ENCODE data around the gene TNFRSF17. TPM values are rescaled to one million over a fixed set of nuclear protein-coding genes. Genes with fewer than 3 reads are reported as not detected.

TNFRSF17 gene
- total RNA-seq, 1 donor from 2014 or later, result not detected

DNA sequence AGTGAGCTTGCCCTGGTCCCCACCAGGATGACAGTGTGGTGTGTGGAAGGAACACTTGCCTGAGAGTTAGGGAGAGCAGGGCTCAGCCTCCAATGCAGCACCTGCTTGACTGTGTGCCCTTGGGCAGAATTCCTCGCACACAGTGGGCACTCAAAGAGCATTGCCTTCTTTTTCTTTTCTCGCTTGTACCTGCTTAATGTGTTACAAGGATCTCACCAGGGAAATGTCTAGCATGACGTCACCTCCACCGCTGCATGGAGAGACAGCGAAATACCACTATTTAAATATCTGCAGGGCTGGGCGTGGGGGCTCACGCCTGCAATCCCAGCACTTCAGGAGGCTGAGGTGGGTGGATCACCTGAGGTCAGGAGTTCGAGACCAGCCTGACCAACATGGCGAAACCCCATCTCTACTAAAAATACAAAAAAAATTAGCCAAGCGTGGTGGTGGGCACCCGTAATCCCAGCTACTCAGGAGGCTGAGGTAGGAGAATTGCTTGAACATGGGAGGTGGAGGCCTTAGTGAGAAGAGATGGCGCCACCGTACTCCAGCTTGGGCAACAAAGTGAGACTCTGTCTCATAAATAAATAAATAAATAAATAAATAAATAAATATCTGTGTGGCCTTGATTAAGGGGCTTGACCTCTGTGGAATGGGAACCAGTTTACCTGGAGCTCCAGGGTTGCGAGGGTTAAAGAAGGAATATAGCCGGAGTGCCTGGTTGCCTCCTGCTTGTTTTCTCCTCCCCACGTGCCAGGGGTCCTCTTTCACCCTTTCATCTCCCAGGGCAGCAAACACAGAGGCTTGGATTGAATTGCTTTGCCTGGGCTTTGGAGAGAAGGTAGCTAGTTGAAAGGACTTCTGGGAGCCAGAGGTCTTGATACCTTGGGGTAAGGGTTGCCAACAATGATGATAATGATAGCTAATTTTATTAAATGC, 27.8 kb downstream of the TNFRSF17 start:
- H3K27me3 Mint-ChIP-seq (ENCODE audit: insufficient read depth, low read depth), result no peaks in the 10 kb centered on the region
- H3K36me3 Mint-ChIP-seq, result no peaks in the 10 kb centered on the region
- peaks cover 12% of the 10 kb centered on the region for H3K4me1 Mint-ChIP-seq
- no peaks in the 10 kb centered on the region for H3K36me3 ChIP-seq
- H3K4me1 ChIP-seq, result peaks cover 24% of the 10 kb centered on the region
- H3K4me3 ChIP-seq, result no peak overlapping the region
- DNase-seq (ENCODE audit: low spot score), result no peak
- no peak overlapping the region for H2AFZ ChIP-seq (replicated peaks)
- no peaks in the 10 kb centered on the region for H3K9me3 Mint-ChIP-seq
- peak overlapping the region; percentile 14 for H3K4me2 ChIP-seq
- H3F3A ChIP-seq (ENCODE audit: low read depth), result peaks cover 8% of the 10 kb centered on the region
- no peak overlapping the region for H3K9ac ChIP-seq
- H3K27ac Mint-ChIP-seq, result no peak overlapping the region
- H3K4me3 Mint-ChIP-seq, result no peak overlapping the region
- H3K9me3 ChIP-seq (ENCODE audit: low read depth), result no peaks in the 10 kb centered on the region
- peaks cover 5% of the 10 kb centered on the region for H4K20me1 ChIP-seq (ENCODE audit: low read depth)
- H3K27ac ChIP-seq, result no peak overlapping the region
- no peaks in the 10 kb centered on the region for H3K27me3 ChIP-seq
- no peak for TF ChIP-seq EZH2 (IDR thresholded peaks at IDR 0.05)
- TF ChIP-seq, protein P1, sequence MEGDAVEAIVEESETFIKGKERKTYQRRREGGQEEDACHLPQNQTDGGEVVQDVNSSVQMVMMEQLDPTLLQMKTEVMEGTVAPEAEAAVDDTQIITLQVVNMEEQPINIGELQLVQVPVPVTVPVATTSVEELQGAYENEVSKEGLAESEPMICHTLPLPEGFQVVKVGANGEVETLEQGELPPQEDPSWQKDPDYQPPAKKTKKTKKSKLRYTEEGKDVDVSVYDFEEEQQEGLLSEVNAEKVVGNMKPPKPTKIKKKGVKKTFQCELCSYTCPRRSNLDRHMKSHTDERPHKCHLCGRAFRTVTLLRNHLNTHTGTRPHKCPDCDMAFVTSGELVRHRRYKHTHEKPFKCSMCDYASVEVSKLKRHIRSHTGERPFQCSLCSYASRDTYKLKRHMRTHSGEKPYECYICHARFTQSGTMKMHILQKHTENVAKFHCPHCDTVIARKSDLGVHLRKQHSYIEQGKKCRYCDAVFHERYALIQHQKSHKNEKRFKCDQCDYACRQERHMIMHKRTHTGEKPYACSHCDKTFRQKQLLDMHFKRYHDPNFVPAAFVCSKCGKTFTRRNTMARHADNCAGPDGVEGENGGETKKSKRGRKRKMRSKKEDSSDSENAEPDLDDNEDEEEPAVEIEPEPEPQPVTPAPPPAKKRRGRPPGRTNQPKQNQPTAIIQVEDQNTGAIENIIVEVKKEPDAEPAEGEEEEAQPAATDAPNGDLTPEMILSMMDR (IDR thresholded peaks at IDR 0.05), result no peak
- no peak for TF ChIP-seq EZH2phosphoT487 (IDR thresholded peaks at IDR 0.05)
- no peaks in the 10 kb centered on the region for H3K79me2 ChIP-seq (ENCODE audit: low read depth)

DNA sequence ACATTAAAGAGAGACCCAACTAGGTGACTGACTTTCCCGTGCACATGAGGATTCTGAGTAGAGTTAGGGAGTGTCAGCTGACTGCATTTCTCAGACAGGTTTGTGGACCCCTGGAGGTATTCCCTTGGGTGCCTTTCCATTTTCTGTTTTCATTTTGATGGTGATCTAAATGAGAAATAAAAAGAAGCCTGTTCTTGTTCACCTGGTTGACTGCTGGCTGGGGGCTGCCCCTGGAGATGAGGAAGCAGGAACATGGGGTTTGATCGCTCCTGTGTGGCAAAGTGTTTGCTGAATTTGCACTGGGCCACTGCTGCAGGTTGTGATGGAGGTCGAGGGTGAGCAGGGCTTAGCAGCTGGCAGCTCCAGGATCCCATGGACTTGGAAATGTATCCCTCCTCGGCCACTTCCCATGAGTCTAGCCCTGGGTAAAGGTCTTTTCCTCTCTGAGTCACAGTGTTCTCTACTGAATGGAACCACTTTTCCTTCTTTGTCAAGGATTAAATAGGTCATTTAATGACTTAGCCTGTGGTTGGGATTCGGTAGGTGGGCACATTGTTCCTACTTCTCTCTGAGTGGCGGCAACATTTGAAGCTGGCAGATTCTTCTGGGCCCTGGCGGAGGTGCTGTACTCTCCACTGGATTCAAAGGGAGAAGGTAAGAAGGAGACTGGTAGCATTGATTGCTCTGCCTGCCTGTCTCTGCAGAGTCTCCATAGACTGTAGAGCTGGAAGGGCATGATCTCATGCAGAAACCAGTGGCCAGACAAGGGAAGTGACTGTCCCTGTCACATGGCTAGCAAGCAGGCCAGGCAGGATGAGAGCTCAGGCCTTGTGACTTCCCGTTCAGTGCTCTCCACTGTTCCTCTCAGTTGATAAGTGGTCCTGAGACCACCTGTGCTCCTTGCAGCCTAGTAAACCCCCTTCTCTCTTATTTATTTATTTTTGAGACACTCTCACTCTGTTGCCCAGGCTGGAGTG, 29.4 kb downstream of the TNFRSF17 start:
- Histone ChIP-seq H3K9me3 (ENCODE audit: low read depth) (no peaks in the 10 kb centered on the region), H3K36me3 (no peaks in the 10 kb centered on the region), H3K9ac (no peak overlapping the region), H2AFZ (replicated peaks) (no peak overlapping the region), H3K27me3 (no peaks in the 10 kb centered on the region), H3F3A (ENCODE audit: low read depth) (peaks cover 8% of the 10 kb centered on the region), H3K27ac (no peak overlapping the region), H3K4me3 (no peak overlapping the region), H4K20me1 (ENCODE audit: low read depth) (peaks cover 5% of the 10 kb centered on the region), H3K4me1 (peaks cover 21% of the 10 kb centered on the region), H3K4me2 (peak overlapping the region; percentile 22), H3K79me2 (ENCODE audit: low read depth) (no peaks in the 10 kb centered on the region)
- Mint-ChIP-seq H3K27ac (no peak overlapping the region), H3K27me3 (ENCODE audit: insufficient read depth, low read depth) (no peaks in the 10 kb centered on the region), H3K4me3 (no peak overlapping the region), H3K36me3 (no peaks in the 10 kb centered on the region), H3K9me3 (no peaks in the 10 kb centered on the region), H3K4me1 (peaks cover 12% of the 10 kb centered on the region)
- TF ChIP-seq, protein P1 (IDR thresholded peaks at IDR 0.05), result no peak
- TF ChIP-seq EZH2 (IDR thresholded peaks at IDR 0.05) (no peak), EZH2phosphoT487 (IDR thresholded peaks at IDR 0.05) (no peak)
- DNase-seq (ENCODE audit: low spot score), result peak; percentile 26

DNA sequence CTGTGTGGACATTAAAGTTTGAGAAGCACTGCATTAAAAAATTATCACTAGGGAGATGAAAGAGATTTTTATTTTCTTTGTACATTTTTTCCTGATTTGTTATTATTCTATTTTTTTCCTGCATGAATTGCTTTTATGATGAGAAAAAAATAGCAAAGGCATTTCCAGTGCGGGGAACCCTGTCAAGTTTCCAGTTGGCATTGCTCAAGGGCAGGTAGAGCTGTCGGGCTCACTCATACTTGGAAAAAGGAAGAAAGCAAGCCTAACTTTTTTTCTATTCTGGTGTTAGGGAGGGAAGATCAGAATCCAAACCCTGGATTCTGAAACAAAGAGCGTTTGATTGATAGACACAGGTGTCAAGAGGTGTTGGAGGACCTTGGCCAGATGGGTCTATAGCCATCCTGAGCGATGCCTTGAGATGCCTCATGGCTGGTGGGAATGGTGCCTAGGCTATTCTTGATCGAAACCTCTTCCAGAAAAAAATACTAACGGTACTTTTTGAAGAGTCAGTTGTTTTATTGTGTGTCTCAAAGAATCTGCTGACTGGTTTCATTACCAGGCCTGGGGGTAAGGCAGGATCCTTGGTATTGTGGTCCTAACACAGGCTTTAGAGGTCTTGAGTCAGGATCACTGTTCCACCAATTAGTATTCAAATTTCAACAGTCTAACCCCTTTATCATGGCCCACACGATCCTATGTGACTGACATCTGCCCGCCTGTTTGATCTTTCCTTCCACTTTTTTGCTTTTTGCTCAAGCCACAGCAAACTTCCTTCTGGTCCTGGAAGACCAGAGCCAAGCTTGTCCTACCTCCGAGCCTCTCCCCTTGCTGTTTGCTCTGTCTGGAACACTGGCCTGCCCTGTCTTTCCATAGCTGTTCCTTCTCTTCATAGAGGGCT, 31.7 kb downstream of the TNFRSF17 start:
- peaks cover 18% of the 10 kb centered on the region for H3K4me1 ChIP-seq
- H3K79me2 ChIP-seq (ENCODE audit: low read depth), result no peaks in the 10 kb centered on the region
- no peak overlapping the region for H3K4me2 ChIP-seq
- no peak for DNase-seq (ENCODE audit: low spot score)
- no peak overlapping the region for H3K4me3 Mint-ChIP-seq
- no peaks in the 10 kb centered on the region for H3K27me3 ChIP-seq
- peaks cover 5% of the 10 kb centered on the region for H4K20me1 ChIP-seq (ENCODE audit: low read depth)
- peaks cover 15% of the 10 kb centered on the region for H3K4me1 Mint-ChIP-seq
- H3K36me3 ChIP-seq, result no peaks in the 10 kb centered on the region
- H3K36me3 Mint-ChIP-seq, result no peaks in the 10 kb centered on the region
- TF ChIP-seq, protein P1 (IDR thresholded peaks at IDR 0.05), result no peak
- no peak for TF ChIP-seq EZH2 (IDR thresholded peaks at IDR 0.05)
- no peak for TF ChIP-seq EZH2phosphoT487 (IDR thresholded peaks at IDR 0.05)
- no peaks in the 10 kb centered on the region for H3K9me3 Mint-ChIP-seq
- no peaks in the 10 kb centered on the region for H3K9me3 ChIP-seq (ENCODE audit: low read depth)
- H3K27ac ChIP-seq, result no peak overlapping the region
- H3K27me3 Mint-ChIP-seq (ENCODE audit: insufficient read depth, low read depth), result no peaks in the 10 kb centered on the region
- peak overlapping the region; percentile 5 for H3K27ac Mint-ChIP-seq
- H3F3A ChIP-seq (ENCODE audit: low read depth), result peaks cover 8% of the 10 kb centered on the region
- no peak overlapping the region for H3K9ac ChIP-seq
- H2AFZ ChIP-seq (replicated peaks), result no peak overlapping the region
- no peak overlapping the region for H3K4me3 ChIP-seq
